Left lung (tissue), 10 donors: ENCODE measurements around the gene SOX12. TPM values are rescaled to one million over a fixed set of nuclear protein-coding genes. Genes with fewer than 3 reads are reported as not detected.

Source experiments
- ATAC-seq: fragments of 200-7000 bp; cut with Tn5 transposase; one replicate; pipeline ENCODE4 v1.9.1; 2020; ENCODE audit warnings: moderate library complexity
- DNase-seq, 4 donors: peaks; one replicate each; pipeline ENCODE4 v3.0.0-alpha.2; 2013 to 2020
- H3K27ac ChIP-seq, 2 donors: fragments of 200-600 bp; sonication (generic) in 1 of 2; one replicate each; pipeline versions ENCODE4 v1.5.0 to v1.8.0; 2020 to 2021
- H3K27me3 ChIP-seq, 2 donors: fragments of 200-600 bp; sonication (generic) in 1 of 2; one replicate each; pipeline versions ENCODE4 v1.5.0 to v1.8.0; 2020 to 2021
- H3K36me3 ChIP-seq, 2 donors: fragments of 200-600 bp; sonication (generic) in 1 of 2; one replicate each; pipeline versions ENCODE4 v1.5.0 to v1.8.0; 2020 to 2021
- H3K4me1 ChIP-seq, 2 donors: fragments of 200-600 bp; one replicate each; pipeline ENCODE4 v1.8.0; 2021
- H3K4me3 ChIP-seq, 2 donors: fragments of 200-600 bp; sonication (generic) in 1 of 2; one replicate each; pipeline versions ENCODE4 v1.5.0 to v1.8.0; 2020 to 2021; ENCODE audit warnings: mild to moderate bottlenecking in 1 of 2
- H3K9me3 ChIP-seq, 2 donors: fragments of 200-600 bp; sonication (generic) in 1 of 2; one replicate each; pipeline versions ENCODE4 v1.5.0 to v1.8.0; 2020 to 2021
- CTCF ChIP-seq, 2 donors: fragments of 200-600 bp; sonication (generic) in 1 of 2; IDR thresholded peaks; one replicate each; pipeline versions ENCODE4 v1.5.0 to v1.8.0; 2021; ENCODE audit warnings: antibody characterized with exemption in 2 of 2
- intact Hi-C, 2 donors: fragments of 100-400 bp; cut with DNase I; formaldehyde crosslinking; loops; one replicate each; pipeline versions ENCODE4 v1.11.2 to v1.14.2; 2022
- polyA plus RNA-seq, 6 donors: library from polyadenylated mRNA; unstranded; fragments of 120-200 nt; gene quantifications; one replicate each; pipeline ENCODE4 v1.2.1, GENCODE V29; 2013; ENCODE audit not compliant: insufficient read length in 6 of 6
- total RNA-seq, 2 donors: library from RNA; stranded (reverse); fragmentation: NEBNext Ultra II Directional; extraction: Animal tissue kit (Norgen Biotek cat#: 25700); gene quantifications; one replicate each; pipeline ENCODE4 v1.2.1, GENCODE V29; 2021
- donor health status: DM: no; HTN: yes; CAD: no.
- donor health status: DM: no; HTN: no; CAD: no.

The SOX12 gene
- total and polyA plus RNA-seq, 8 donors = 14.0 to 39.3 (median 30.6) TPM

DNA sequence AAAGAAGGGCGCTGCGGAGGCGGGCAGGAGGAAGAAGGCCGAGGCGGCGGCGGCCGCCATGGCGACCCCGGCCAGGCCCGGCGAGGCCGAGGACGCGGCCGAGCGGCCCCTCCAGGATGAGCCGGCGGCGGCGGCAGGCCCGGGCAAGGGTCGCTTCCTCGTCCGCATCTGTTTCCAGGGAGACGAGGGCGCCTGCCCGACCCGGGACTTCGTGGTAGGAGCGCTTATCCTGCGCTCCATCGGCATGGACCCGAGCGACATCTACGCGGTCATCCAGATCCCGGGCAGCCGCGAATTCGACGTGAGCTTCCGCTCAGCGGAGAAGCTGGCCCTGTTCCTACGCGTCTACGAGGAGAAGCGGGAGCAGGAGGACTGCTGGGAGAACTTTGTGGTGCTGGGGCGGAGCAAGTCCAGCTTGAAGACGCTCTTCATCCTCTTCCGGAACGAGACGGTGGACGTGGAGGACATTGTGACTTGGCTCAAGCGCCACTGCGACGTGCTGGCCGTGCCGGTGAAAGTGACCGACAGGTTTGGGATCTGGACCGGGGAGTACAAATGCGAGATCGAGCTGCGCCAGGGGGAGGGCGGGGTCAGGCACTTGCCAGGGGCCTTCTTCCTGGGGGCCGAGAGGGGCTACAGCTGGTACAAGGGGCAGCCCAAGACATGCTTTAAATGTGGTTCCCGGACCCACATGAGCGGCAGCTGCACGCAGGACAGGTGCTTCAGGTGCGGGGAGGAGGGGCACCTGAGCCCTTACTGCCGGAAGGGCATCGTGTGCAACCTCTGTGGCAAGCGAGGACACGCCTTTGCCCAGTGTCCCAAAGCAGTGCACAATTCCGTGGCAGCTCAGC, 27.2 kb upstream of the SOX12 start:
- peak overlapping the region; percentile 98 to 100 for H3K27ac ChIP-seq
- peak overlapping the region; percentile 88 to 91 for H3K4me3 ChIP-seq
- ATAC-seq (peak; percentile 71), DNase-seq (peak; percentile 49 to 90 (median 70))
- intact Hi-C loops = no loop called here
- H3K36me3 ChIP-seq = no peaks in the 10 kb centered on the region
- no peak for TF ChIP-seq CTCF (IDR thresholded peaks at IDR 0.05)
- H3K4me1 ChIP-seq = peaks cover 28 to 51% of the 10 kb centered on the region in 2 donors
- H3K9me3 ChIP-seq = no peaks in the 10 kb centered on the region
- no peaks in the 10 kb centered on the region for H3K27me3 ChIP-seq

DNA sequence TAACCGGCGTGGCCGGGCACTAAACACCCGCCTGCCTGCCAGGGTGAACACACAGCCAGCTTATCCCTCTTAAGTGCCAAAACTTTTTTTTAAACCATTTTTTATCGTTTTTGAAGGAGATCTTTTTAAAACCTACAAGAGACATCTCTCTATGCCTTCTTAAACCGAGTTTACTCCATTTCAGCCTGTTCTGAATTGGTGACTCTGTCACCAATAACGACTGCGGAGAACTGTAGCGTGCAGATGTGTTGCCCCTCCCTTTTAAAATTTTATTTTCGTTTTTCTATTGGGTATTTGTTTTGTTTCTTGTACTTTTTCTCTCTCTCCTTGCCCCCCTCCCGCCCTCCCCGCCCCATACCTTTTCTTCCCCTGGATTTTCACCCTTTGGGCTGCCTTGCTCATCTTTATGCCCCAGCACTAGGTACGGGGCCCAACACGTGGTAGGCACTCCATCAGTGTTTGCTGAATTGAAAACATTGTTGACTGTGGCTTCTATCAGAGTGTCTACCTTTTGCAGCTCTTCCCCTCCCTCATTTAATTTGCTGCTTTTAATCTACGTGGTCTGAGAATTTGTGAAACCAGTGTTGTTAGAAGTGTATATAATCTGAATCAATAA, 26.5 kb upstream of the SOX12 start:
- DNase-seq (no peak), ATAC-seq (no peak)
- peak overlapping the region; percentile 98 to 100 for H3K27ac ChIP-seq
- H3K36me3 ChIP-seq = no peaks in the 10 kb centered on the region
- H3K27me3 ChIP-seq = no peaks in the 10 kb centered on the region
- peak overlapping the region; percentile 88 to 91 for H3K4me3 ChIP-seq
- peaks cover 28 to 51% of the 10 kb centered on the region in 2 donors for H3K4me1 ChIP-seq
- no peak for TF ChIP-seq CTCF (IDR thresholded peaks at IDR 0.05)
- no peaks in the 10 kb centered on the region for H3K9me3 ChIP-seq
- intact Hi-C loops = no loop called here

- no peaks in the 10 kb centered on the region for H3K9me3 ChIP-seq
- H3K36me3 ChIP-seq = no peaks in the 10 kb centered on the region
- DNase-seq (peak in 2 of 4 donors; percentile 50 to 54), ATAC-seq (no peak)
- peak overlapping the region; percentile 39 to 45 for H3K27ac ChIP-seq
- intact Hi-C loops = no loop called here
- peak overlapping the region; percentile 88 to 91 for H3K4me3 ChIP-seq
- H3K27me3 ChIP-seq = no peaks in the 10 kb centered on the region
- peaks cover 28 to 51% of the 10 kb centered on the region in 2 donors for H3K4me1 ChIP-seq
- no peak for TF ChIP-seq CTCF (IDR thresholded peaks at IDR 0.05)
Observed at GRCh38 chr20:300345-300990, 24.9 kb upstream of the SOX12 start.

DNA sequence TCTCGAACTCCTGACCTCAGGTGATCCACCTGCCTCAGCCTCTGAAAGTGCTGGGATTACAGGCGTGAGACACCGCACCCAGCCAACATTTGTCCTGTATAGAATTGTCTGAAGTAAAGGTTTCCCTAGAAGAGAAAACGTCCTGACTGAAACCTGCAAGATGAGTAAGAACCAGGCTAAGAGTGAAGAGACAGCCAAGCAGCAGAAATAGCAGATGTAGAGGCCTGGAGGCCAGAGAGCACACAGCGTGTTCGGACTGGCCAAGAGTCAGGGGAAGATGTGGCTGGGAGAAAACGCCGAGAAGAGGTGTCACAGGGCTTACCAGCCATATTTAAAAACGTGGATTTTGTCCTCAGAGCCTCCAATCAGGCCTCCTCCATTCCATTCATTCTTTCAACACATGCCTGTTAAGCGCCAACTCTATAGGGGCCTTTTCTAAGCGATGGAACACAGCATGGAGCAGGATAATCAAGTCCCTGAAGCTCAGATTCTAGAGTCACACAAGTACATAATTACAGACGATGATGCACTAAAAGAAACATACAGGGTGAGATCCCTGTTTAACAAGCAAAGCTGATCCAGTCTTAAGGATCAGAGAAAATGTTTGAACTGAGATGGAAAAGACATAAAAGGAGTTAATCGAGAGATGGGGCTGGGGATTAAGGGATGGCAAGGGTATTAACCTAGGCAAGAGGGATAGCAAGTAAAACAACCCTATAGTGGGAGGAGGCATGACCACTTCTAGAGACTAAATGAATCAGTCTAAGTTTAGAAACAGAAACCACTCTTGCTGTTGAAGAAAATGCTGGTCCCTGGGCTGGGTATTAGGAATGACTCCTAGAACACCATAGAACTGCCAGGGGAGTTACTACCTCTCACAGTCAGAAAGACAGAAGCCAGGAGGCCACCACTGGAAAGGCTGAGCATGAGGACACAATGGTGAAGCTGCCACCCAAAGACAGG, 23.2 kb upstream of the SOX12 start:
- TF ChIP-seq CTCF (IDR thresholded peaks at IDR 0.05) = no peak
- Histone ChIP-seq H3K27me3 (no peaks in the 10 kb centered on the region), H3K4me3 (no peak overlapping the region), H3K9me3 (no peaks in the 10 kb centered on the region), H3K27ac (peak overlapping the region in 1 of 2 donors; percentile 45), H3K4me1 (peaks cover 26 to 36% of the 10 kb centered on the region in 2 donors), H3K36me3 (no peaks in the 10 kb centered on the region)
- DNase-seq = no peak
- intact Hi-C loops = no loop called here
- ATAC-seq = no peak
